Fibroblast of the aortic adventitia (primary cell): Measurements from ENCODE around the gene SMCHD1. TPM values are rescaled to one million over a fixed set of nuclear protein-coding genes. Genes with fewer than 3 reads are reported as not detected.

ENCODE experiments used
- DNase-seq: peaks from one replicate; pipeline ENCODE4 v3.0.0-alpha.2; 2010; ENCODE audit warnings: low read depth
- H3K4me3 ChIP-seq: 2 replicates; pipeline ENCODE4 v1.5.1; 2011; ENCODE audit warnings: low read depth, mild to moderate bottlenecking, control low read depth, low read length, moderate library complexity
- CTCF ChIP-seq: IDR thresholded peaks from 2 replicates; pipeline ENCODE4 v1.5.1; 2011; ENCODE audit warnings: mild to moderate bottlenecking, low read length, control low read depth, inconsistent platforms; ENCODE audit not compliant: insufficient read depth
- total RNA-seq: library from RNA; depleted of rRNA; stranded (reverse); fragments of >200 nt; gene quantifications from 2 replicates; pipeline ENCODE4 v1.2.3, GENCODE V29; 2012; ENCODE audit warnings: low replicate concordance

The SMCHD1 gene
- total RNA-seq, 1 donor, result 99.0 TPM

- DNase-seq, result no peak
- H3K4me3 ChIP-seq, result no peak overlapping the region
- TF ChIP-seq CTCF, result no peak
Measured at GRCh38 chr18:2777241-2777640, 121.7 kb downstream of the SMCHD1 start.

GRCh38 chr18:2780750-2781149, 125.2 kb downstream of the SMCHD1 start:
- DNase-seq, result no peak
- H3K4me3 ChIP-seq, result no peak overlapping the region
- no peak for TF ChIP-seq CTCF

- no peak for TF ChIP-seq CTCF
- H3K4me3 ChIP-seq, result no peak overlapping the region
- no peak for DNase-seq
Measured at GRCh38 chr18:2787225-2787624, 131.7 kb downstream of the SMCHD1 start.

GRCh38 chr18:2792395-2792794, 136.9 kb downstream of the SMCHD1 start:
- no peak for TF ChIP-seq CTCF
- no peak for DNase-seq
- no peak overlapping the region for H3K4me3 ChIP-seq

- no peak for DNase-seq
- TF ChIP-seq CTCF, result no peak
- no peak overlapping the region for H3K4me3 ChIP-seq
Measured at GRCh38 chr18:2794159-2794558, 138.6 kb downstream of the SMCHD1 start.

GRCh38 chr18:2797951-2798350, 142.4 kb downstream of the SMCHD1 start:
- TF ChIP-seq CTCF, result no peak
- H3K4me3 ChIP-seq, result no peak overlapping the region
- no peak for DNase-seq

- H3K4me3 ChIP-seq, result no peak overlapping the region
- no peak for DNase-seq
- no peak for TF ChIP-seq CTCF
Measured at GRCh38 chr18:2799369-2799768, 143.8 kb downstream of the SMCHD1 start.
